GM18507 (cell line): ENCODE measurements around the gene ATP4B.

ENCODE experiments used
- DNase-seq: peaks from one replicate; pipeline ENCODE4 v3.0.0; 2011; ENCODE audit warnings: low read depth; ENCODE audit not compliant: insufficient read length; ENCODE audit errors: extremely low spot score
- FAIRE-seq: peaks from 2 replicates; lab custom pipeline; 2011; peaks lifted over from hg19 to GRCh38; lab: Jason Lieb, UNC

ATP4B gene

GRCh38 chr13:113658836-113659235 is 838 bp upstream of the ATP4B start:
- DNase-seq (no peak), FAIRE-seq (no peak)

GRCh38 chr13:113656831-113657671 is 947 bp downstream of the ATP4B start:
- FAIRE-seq (no peak), DNase-seq (no peak)

- DNase-seq (no peak), FAIRE-seq (no peak)
These were observed 1.9 kb downstream of the ATP4B start for GRCh38 chr13:113656003-113656588.

GRCh38 chr13:113655346-113656002 is 2.5 kb downstream of the ATP4B start:
- DNase-seq: no peak
- no peak for FAIRE-seq

GRCh38 chr13:113654591-113655345 is 3.2 kb downstream of the ATP4B start:
- DNase-seq: no peak
- no peak for FAIRE-seq

- no peak for FAIRE-seq
- DNase-seq: no peak
These were observed 3.8 kb downstream of the ATP4B start for GRCh38 chr13:113654175-113654560.

GRCh38 chr13:113653264-113654174 is 4.5 kb downstream of the ATP4B start:
- DNase-seq: no peak
- FAIRE-seq: no peak

GRCh38 chr13:113652404-113653263 is 5.4 kb downstream of the ATP4B start:
- FAIRE-seq: no peak
- no peak for DNase-seq

- FAIRE-seq: no peak
These were observed 6.2 kb downstream of the ATP4B start for GRCh38 chr13:113651511-113652403.

GRCh38 chr13:113650731-113651148 is 7.3 kb downstream of the ATP4B start:
- FAIRE-seq: no peak
- DNase-seq: no peak

More at GRCh38 chr13:113651511-113652403, 6.2 kb downstream of the ATP4B start:
- no peak for DNase-seq

- FAIRE-seq: no peak
- DNase-seq: no peak
These were observed 7.7 kb downstream of the ATP4B start for GRCh38 chr13:113650275-113650674.

GRCh38 chr13:113649212-113649611 is 8.8 kb downstream of the ATP4B start:
- no peak for FAIRE-seq

GRCh38 chr13:113648216-113648610 is 9.8 kb downstream of the ATP4B start:
- no peak for DNase-seq
- no peak for FAIRE-seq

More at GRCh38 chr13:113649212-113649611, 8.8 kb downstream of the ATP4B start:
- DNase-seq: no peak

- no peak for FAIRE-seq
- no peak for DNase-seq
These were observed 10.4 kb downstream of the ATP4B start for GRCh38 chr13:113647351-113648215.

- no peak for DNase-seq
- no peak for FAIRE-seq
These were observed 11.1 kb downstream of the ATP4B start for GRCh38 chr13:113646921-113647340.

GRCh38 chr13:113646376-113646775 is 11.6 kb downstream of the ATP4B start:
- FAIRE-seq: no peak
- DNase-seq: no peak
